GM12865 (cell line): ENCODE measurements around the gene LRRC8A.

ENCODE experiments used
- DNase-seq: peaks from one replicate; pipeline ENCODE4 v3.0.0; 2010; ENCODE audit warnings: low read depth
- H3K4me3 ChIP-seq: 2 replicates; pipeline ENCODE4 v1.5.1; 2011; ENCODE audit warnings: mild to moderate bottlenecking, low read depth, low read length, control low read depth
- CTCF ChIP-seq: IDR thresholded peaks from 2 replicates; pipeline ENCODE4 v1.5.1; 2011; ENCODE audit warnings: low read length, control low read depth, low read depth, inconsistent platforms; ENCODE audit not compliant: insufficient read depth; ENCODE audit errors: missing control alignments

The LRRC8A gene

GRCh38 chr9:128887914-128888350, 6.0 kb downstream of the LRRC8A start:
- H3K4me3 ChIP-seq = no peak overlapping the region
- no peak for DNase-seq
- no peak for TF ChIP-seq CTCF

GRCh38 chr9:128891321-128892220, 9.6 kb downstream of the LRRC8A start:
- DNase-seq = no peak

GRCh38 chr9:128892221-128892921, 10.4 kb downstream of the LRRC8A start:
- no peak overlapping the region for H3K4me3 ChIP-seq
- DNase-seq = no peak
- no peak for TF ChIP-seq CTCF

More at GRCh38 chr9:128891321-128892220, 9.6 kb downstream of the LRRC8A start:
- H3K4me3 ChIP-seq = no peak overlapping the region
- TF ChIP-seq CTCF = no peak

GRCh38 chr9:128893354-128893753, 11.4 kb downstream of the LRRC8A start:
- H3K4me3 ChIP-seq = no peak overlapping the region
- TF ChIP-seq CTCF = no peak
- no peak for DNase-seq

DNA sequence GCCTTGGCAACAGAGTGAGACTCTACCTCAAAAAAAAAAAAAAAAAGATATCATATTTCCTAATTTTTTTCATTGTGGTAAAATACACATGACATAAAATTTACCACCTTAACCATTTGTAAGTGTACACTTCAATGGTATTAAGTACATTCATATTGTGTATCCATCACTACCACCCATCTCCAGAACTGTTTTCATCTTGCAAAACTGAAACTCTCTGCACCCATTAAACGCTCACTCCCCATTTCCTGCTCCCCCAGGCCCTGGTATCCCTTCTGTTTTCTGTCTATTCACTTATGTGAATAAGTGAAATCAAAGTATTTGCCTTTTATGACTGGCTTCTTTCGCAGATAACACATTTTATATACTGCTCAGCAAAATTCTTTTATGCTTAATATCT, 12.8 kb downstream of the LRRC8A start:
- no peak for TF ChIP-seq CTCF
- H3K4me3 ChIP-seq = no peak overlapping the region
- DNase-seq = peak; percentile 22

GRCh38 chr9:128895556-128895955, 13.6 kb downstream of the LRRC8A start:
- TF ChIP-seq CTCF = no peak
- DNase-seq = no peak
- no peak overlapping the region for H3K4me3 ChIP-seq
